Activated B cell treated with CpG ODN at 0.5 μM for 24 hours (primary cell): ENCODE measurements around the gene TAS2R50. TPM values are rescaled to one million over a fixed set of nuclear protein-coding genes. Genes with fewer than 3 reads are reported as not detected.
"Not testable (repeated sequence)": the region's sequence is repeated elsewhere in the genome, so short reads cannot be mapped to it uniquely, and the experiment has no call there.

ENCODE experiments used
- ATAC-seq: fragments of 200-7000 bp; cut with Tn5 transposase; one replicate; pipeline ENCODE4 v1.10.0; 2021; ENCODE audit warnings: low read depth, mild to moderate bottlenecking, moderate library complexity
- CTCF ChIA-PET: fragments of 350-600 bp; sonication (Branson Sonifier 250); formaldehyde crosslinking; loops from one replicate; lab custom pipeline; 2021; ENCODE audit warnings: antibody characterized with exemption; lab: Charles Lee
- POLR2A ChIA-PET: fragments of 350-600 bp; sonication (Branson Sonifier 250); formaldehyde crosslinking; loops from one replicate; lab custom pipeline; 2021; ENCODE audit warnings: antibody characterized with exemption; lab: Charles Lee
- DNase-seq: peaks from one replicate; pipeline ENCODE4 v3.0.0; 2022
- H3K27ac Mint-ChIP-seq: one replicate; pipeline ENCODE4 v1.8.0; 2020; ENCODE audit warnings: mixed read lengths
- H3K27me3 Mint-ChIP-seq: one replicate; pipeline ENCODE4 v1.8.0; 2021; ENCODE audit warnings: mixed read lengths
- H3K36me3 Mint-ChIP-seq: one replicate; pipeline ENCODE4 v1.8.0; 2021; ENCODE audit warnings: low read depth, mixed read lengths
- H3K4me1 Mint-ChIP-seq: one replicate; pipeline ENCODE4 v1.8.0; 2021; ENCODE audit warnings: mixed read lengths
- H3K4me3 Mint-ChIP-seq: one replicate; pipeline ENCODE4 v1.8.0; 2020; ENCODE audit warnings: mild to moderate bottlenecking, mixed read lengths
- H3K9me3 Mint-ChIP-seq: one replicate; pipeline ENCODE4 v1.8.0; 2020; ENCODE audit warnings: mixed read lengths
- intact Hi-C: fragments of 100-400 bp; cut with micrococcal nuclease; formaldehyde crosslinking; loops from one replicate; pipeline ENCODE4 v1.15.1; 2024
- total RNA-seq: library from RNA; stranded (reverse); gene quantifications from 2 replicates; pipeline ENCODE4 v1.2.3, GENCODE V29; 2022
- TF ChIP-seq, protein P1 (sequence below): fragments of 200-600 bp; IDR thresholded peaks from one replicate; pipeline ENCODE4 v1.8.0; 2022; ENCODE audit warnings: antibody characterized with exemption, mild to moderate bottlenecking

Gene TAS2R50
- 1.0 and 1.2 TPM in 2 replicates for total RNA-seq

- CTCF ChIA-PET, result no interaction called here
- POLR2A ChIA-PET, result no interaction called here
- Mint-ChIP-seq H3K36me3 (peaks cover 3% of the 10 kb centered on the region), H3K4me3 (no peak within 1 kb of the TSS), H3K27me3 (no peaks in the 10 kb centered on the region), H3K27ac (no peak within 1 kb of the TSS), H3K9me3 (peaks cover 9% of the 10 kb centered on the region), H3K4me1 (no peaks in the 10 kb centered on the region)
- DNase-seq (no peak), ATAC-seq (no peak)
- TF ChIP-seq, protein P1, sequence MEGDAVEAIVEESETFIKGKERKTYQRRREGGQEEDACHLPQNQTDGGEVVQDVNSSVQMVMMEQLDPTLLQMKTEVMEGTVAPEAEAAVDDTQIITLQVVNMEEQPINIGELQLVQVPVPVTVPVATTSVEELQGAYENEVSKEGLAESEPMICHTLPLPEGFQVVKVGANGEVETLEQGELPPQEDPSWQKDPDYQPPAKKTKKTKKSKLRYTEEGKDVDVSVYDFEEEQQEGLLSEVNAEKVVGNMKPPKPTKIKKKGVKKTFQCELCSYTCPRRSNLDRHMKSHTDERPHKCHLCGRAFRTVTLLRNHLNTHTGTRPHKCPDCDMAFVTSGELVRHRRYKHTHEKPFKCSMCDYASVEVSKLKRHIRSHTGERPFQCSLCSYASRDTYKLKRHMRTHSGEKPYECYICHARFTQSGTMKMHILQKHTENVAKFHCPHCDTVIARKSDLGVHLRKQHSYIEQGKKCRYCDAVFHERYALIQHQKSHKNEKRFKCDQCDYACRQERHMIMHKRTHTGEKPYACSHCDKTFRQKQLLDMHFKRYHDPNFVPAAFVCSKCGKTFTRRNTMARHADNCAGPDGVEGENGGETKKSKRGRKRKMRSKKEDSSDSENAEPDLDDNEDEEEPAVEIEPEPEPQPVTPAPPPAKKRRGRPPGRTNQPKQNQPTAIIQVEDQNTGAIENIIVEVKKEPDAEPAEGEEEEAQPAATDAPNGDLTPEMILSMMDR, result no peak
- intact Hi-C loops, result no loop called here
Measured at GRCh38 chr12:10986812-10987211, at the start of gene TAS2R50. TAS2R50 (minus strand) TSS chr12:10986912; CDS start chr12:10986860, 52 bp downstream.

DNA sequence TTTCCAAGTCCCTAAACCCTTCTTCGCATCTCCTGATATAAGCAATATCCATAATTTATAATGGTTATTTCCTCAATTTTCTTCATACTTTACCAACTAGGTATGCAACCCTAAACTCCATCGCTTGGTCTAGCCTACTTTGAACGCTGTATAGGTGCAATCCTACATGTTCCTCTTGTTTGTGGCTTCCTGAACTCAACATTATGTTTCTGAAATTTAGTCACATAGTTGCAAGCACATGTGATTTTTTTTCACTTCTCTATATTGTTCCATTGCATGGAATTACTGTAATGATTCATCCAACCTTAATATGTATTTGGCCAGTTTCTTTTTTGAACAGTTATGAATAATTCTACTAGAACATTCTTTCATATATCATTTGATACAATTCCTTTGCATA is 47.2 kb upstream of the TAS2R50 start:
- intact Hi-C loops, H3K4me1 Mint-ChIP-seq, H3K9me3 Mint-ChIP-seq, DNase-seq, H3K4me3 Mint-ChIP-seq, POLR2A ChIA-PET, H3K27me3 Mint-ChIP-seq, CTCF ChIA-PET, H3K27ac Mint-ChIP-seq: not testable (repeated sequence)
- ATAC-seq, result peak; percentile 50
- peaks cover 25% of the 10 kb centered on the region for H3K36me3 Mint-ChIP-seq

GRCh38 chr12:11031307-11031706 is 44.6 kb upstream of the TAS2R50 start, which contains the start of gene TAS2R31:
TAS2R31 (minus strand) TSS chr12:11031407; CDS start chr12:11031335, 72 bp downstream.
- H3K4me3 Mint-ChIP-seq, result no peak within 1 kb of the TSS
- ATAC-seq (no peak), DNase-seq (no peak)
- intact Hi-C loops, result no loop called here
- no peaks in the 10 kb centered on the region for H3K27me3 Mint-ChIP-seq
- H3K36me3 Mint-ChIP-seq, result peaks cover 31% of the 10 kb centered on the region
- ChIA-PET CTCF (no interaction called here), POLR2A (no interaction called here)
- H3K9me3 Mint-ChIP-seq, result no peaks in the 10 kb centered on the region
- H3K27ac Mint-ChIP-seq, result no peak within 1 kb of the TSS
- TF ChIP-seq, protein P1, result no peak
- H3K4me1 Mint-ChIP-seq, result no peaks in the 10 kb centered on the region

- Mint-ChIP-seq H3K4me1 (no peaks in the 10 kb centered on the region), H3K4me3 (no peak overlapping the region), H3K9me3 (peaks cover 9% of the 10 kb centered on the region), H3K36me3 (peaks cover 25% of the 10 kb centered on the region), H3K27me3 (no peaks in the 10 kb centered on the region), H3K27ac (no peak overlapping the region)
- ATAC-seq (no peak), DNase-seq (no peak)
- intact Hi-C loops, result no loop called here
- ChIA-PET POLR2A (no interaction called here), CTCF (no interaction called here)
- TF ChIP-seq, protein P1, result no peak
Measured at GRCh38 chr12:11026118-11026517, 39.4 kb upstream of the TAS2R50 start.

DNA sequence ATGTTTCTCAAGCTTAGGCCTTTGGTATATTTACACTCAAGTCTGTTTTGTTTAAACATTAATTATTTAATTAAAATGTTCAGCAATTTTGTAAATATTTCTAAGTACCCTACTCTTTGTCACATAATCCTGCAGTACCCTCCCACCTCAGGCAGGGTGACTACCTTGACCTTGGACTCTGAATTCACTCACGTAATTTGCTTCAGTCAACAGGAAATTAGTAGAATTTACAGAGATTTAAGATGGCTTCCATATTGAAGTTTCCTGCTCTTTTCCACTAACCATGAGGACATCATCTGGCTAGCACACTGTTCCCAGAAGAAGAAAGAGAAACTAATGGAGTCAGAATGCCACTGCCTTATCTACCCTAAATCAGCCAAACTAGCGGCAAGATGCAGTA is 36.7 kb upstream of the TAS2R50 start:
- H3K36me3 Mint-ChIP-seq, result peaks cover 22% of the 10 kb centered on the region
- peaks cover 9% of the 10 kb centered on the region for H3K9me3 Mint-ChIP-seq
- TF ChIP-seq, protein P1, result no peak
- H3K4me1 Mint-ChIP-seq, result no peaks in the 10 kb centered on the region
- H3K4me3 Mint-ChIP-seq, result no peak overlapping the region
- CTCF ChIA-PET, result no interaction called here
- H3K27ac Mint-ChIP-seq, result no peak overlapping the region
- H3K27me3 Mint-ChIP-seq, result no peaks in the 10 kb centered on the region
- intact Hi-C loops, result no loop called here
- POLR2A ChIA-PET, result no interaction called here
- ATAC-seq, result no peak
- no peak for DNase-seq

DNA sequence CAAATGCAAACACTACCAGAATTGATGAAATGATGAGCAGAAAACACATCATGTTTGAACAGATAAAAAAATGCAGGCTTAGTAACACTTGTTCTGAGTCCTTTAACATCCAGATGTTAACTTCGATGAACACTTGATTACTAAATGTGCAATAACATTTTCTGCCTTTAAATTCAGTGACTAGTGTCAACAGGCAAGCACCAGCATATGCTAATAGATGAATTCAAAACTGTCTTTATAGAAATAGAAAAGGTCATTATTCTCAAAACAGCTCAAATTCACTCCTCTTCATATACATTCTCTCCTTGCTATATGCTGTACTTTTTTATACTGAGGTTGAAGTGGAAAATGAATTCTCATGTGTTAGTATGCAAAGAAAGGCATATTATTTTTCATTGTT is 35.8 kb upstream of the TAS2R50 start, which contains the start of gene TAS2R19:
Gene TAS2R19, minus strand, starts transcription at position 101 of the 400 bp plus-strand sequence. Its CDS starts 49 bp downstream, at position 52.
- DNase-seq (no peak), ATAC-seq (no peak)
- H3K27me3 Mint-ChIP-seq, result no peaks in the 10 kb centered on the region
- H3K4me3 Mint-ChIP-seq, result no peak within 1 kb of the TSS
- H3K9me3 Mint-ChIP-seq, result peaks cover 9% of the 10 kb centered on the region
- H3K27ac Mint-ChIP-seq, result no peak within 1 kb of the TSS
- POLR2A ChIA-PET, result interaction anchor here (0.6 kb wide), 1 partner anchor 865 kb away, joined by 3 read pairs; no protein-coding TSS in a partner anchor
- TF ChIP-seq, protein P1, result no peak
- CTCF ChIA-PET, result no interaction called here
- peaks cover 2% of the 10 kb centered on the region for H3K4me1 Mint-ChIP-seq
- intact Hi-C loops, result no loop called here
- peaks cover 18% of the 10 kb centered on the region for H3K36me3 Mint-ChIP-seq
